COR-L47 (cell line): Measurements from ENCODE around the gene MPDZ.
"Not testable (repeated sequence)": the region's sequence is repeated elsewhere in the genome, so short reads cannot be mapped to it uniquely, and the experiment has no call there.

ENCODE experiments used
- DNase-seq: peaks from one replicate; lab custom pipeline; 2025; lab: John Stamatoyannopoulos, UW

MPDZ gene

DNA sequence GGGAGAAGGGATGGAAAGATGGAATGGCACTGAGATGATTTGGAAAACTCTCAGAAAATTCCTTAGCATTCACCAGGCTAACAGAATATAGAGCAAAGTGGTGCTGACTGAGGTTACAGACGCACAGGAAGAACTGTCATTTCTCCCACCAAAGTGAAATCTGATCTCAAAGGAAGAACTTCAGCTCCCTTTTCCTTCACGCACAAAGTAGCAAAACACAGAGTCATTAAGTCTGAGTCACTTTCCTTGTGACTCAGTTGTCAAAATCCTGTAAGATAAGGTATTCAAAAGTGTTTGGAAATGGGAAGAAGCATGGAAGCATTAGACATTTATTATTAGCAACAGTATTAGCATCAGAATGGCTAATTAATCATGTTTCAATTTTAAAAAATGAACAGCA is 11.7 kb downstream of the MPDZ start:
- DNase-seq: no peak

- no peak for DNase-seq
Measured at GRCh38 chr9:13266167-13266566, 13.3 kb downstream of the MPDZ start.

GRCh38 chr9:13264788-13265187 is 14.7 kb downstream of the MPDZ start:
- no peak for DNase-seq

DNA sequence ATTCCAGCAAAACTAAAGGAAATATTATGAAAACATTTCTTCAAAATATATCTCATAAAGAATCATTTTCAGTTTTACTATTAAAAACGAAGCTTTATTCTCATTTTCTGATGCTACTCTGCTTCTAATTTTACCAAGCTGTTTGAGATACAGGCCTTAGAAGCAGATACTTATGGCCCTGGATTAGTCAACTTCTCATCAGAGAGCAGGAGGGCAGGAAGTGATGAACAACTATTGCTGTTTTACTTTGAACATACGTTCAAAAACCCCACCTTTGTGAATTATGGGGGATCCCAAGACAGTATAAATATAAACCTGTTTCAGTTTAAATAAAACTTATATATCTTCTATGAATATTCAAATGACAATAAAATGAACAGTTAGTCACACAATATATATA is 16.0 kb downstream of the MPDZ start:
- DNase-seq: no peak

DNA sequence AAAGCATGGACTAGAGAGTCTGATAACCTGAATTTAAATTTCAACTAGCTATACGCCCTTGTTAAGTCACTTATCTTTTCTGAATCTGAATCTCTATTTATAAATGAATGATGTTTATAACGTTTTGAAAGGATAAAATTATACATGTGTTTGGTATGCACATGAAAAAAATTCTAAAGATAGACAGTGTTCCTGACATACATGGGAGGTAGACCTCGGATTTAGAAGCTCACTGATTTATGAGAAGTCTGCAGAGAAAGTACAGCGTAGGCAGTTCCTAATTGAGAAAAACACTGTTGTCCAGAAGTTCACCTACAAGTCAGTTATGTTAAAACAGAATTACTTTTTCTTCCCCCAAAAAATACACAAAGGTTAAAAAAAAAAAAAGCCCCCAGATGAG is 26.6 kb downstream of the MPDZ start:
- DNase-seq: no peak

- DNase-seq: peak; percentile 39
Measured at GRCh38 chr9:13244181-13244580, 35.3 kb downstream of the MPDZ start.

- DNase-seq: no peak
Measured at GRCh38 chr9:13241283-13241682, 38.2 kb downstream of the MPDZ start.

GRCh38 chr9:13239660-13240059 is 39.8 kb downstream of the MPDZ start:
- no peak for DNase-seq

DNA sequence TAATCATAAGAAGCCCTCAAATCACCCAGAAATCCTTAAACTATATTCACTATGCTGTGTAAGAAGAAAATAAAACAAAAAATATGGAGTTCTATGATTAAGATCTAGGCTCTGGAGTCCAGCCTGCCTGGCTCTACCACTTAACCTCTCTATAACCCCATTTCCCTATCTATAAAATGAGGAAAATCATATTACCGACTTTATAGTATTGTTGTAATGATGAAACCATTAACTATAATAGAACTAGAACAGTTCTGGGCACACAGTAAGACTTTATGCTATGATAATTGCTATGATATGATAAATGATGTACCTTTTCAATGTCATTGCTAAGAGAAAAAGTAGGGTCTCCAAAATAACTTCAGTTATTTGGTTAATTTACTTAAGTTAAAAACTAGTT is 40.3 kb downstream of the MPDZ start:
- no peak for DNase-seq

- no peak for DNase-seq
Measured at GRCh38 chr9:13234932-13235331, 44.6 kb downstream of the MPDZ start.

- DNase-seq: no peak
Measured at GRCh38 chr9:13228431-13228830, 51.1 kb downstream of the MPDZ start.

GRCh38 chr9:13224366-13224765 is 55.1 kb downstream of the MPDZ start:
- no peak for DNase-seq

DNA sequence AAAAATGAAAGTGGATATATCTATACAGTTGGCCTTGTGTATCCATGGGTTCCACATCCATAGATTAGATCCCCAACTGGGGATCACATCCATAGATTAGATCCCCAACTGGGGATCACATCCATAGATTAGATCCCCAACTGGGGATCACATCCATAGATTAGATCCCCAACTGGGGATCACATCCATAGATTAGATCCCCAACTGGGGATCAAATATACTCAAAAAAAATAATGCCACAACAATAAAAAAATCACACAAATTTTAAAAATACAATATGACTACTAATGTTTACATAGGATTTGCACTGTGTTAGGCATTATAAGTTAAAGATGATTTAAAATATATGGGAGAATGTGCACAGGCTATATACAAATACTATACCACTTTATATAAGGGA is 56.8 kb downstream of the MPDZ start:
- not testable (repeated sequence) for DNase-seq

- no peak for DNase-seq
Measured at GRCh38 chr9:13221741-13222140, 57.8 kb downstream of the MPDZ start.

- DNase-seq: no peak
Measured at GRCh38 chr9:13220837-13221236, 58.7 kb downstream of the MPDZ start.

DNA sequence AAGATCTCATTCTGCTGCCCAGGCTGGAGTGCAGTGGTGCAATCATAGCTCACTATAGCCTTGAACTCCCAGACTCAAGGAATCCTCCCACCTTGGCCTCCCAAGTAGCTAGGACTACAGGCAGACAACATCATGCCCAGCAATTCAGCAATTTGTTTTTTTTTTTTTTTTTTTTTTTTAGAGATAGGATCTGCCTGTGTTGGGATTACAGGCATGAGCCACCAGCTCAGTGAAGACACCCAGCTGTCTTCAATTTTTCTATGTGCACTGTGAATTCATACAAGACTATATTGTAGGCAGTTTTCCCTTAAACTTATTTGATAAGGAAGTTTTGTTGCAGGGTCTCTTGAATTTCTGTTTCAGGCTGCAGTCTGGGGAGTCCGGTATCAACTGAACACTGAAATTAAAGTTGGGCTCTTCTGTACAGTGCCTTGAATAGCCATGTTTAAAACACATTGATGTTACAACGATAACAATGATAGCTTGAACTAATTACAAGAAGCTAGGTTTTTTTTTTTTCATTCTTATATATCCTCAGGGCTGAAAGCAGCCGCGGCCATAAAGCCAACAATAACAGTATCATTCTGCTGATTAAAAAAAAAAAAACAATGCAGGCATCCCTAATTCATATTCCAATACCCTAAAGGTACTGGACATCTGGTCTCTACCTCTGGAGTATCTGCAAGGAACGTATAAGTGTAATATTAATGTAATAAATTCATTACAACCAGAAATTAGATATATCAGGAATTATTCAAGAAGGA is 63.5 kb downstream of the MPDZ start:
- DNase-seq: no peak

DNA sequence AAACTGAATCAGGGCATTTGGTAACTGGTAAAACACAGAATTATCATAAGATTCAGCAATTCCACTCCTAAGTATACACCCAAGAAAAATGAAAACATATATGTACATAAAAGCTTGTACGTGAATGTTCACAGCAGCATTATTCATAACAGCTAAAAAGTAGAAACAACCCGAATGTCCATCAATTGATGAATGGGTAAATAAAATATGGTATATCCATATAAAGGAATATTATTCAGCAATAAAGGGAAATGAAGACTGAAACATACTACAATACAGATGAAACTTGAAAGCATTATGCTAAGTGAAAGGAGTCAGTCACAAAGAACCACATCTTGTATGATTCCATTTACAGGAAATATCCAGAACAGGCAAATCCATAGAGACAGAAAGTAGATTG is 65.5 kb downstream of the MPDZ start:
- DNase-seq: no peak

GRCh38 chr9:13213337-13213736 is 66.2 kb downstream of the MPDZ start:
- DNase-seq: peak; percentile 29

- no peak for DNase-seq
Measured at GRCh38 chr9:13210306-13210705, 69.2 kb downstream of the MPDZ start.

DNA sequence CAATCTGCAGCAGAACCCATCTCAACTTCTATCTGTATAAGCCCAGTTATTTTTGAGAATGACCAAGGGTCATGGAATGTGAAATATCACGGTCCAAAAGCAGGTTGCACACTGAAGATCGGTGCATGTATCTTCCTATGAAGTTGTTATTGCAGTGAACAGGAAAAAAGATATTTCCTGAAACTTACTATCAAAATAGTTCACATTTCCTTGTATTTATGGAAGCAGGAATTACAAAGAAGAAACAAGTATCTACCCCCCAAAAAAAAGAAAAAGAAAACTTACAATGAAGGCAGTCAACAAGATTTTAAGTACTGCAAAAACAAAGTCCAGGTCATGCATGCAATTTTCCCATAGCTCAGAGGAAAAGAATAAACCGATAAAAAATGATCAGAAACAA is 70.0 kb downstream of the MPDZ start:
- no peak for DNase-seq

GRCh38 chr9:13205824-13206223 is 73.7 kb downstream of the MPDZ start:
- no peak for DNase-seq

DNA sequence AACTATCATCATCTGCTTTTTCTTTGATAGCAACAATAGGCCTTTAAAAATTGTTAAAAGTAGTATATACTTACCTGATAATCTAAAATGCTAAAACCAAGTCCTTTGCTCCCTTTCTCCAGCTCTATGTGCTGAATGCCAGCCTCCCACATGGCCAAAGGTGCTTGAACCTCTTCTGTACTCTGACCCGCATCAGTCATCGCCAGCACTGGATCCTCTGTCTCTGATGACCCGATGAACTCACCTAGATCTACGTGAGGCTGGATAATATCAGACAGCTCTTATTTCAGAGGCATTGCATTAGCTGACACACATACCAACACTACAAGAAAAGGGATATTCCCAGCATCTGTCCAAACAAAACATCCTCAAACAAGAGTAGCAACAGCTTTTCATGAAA is 89.5 kb downstream of the MPDZ start:
- DNase-seq: no peak

- no peak for DNase-seq
Measured at GRCh38 chr9:13189362-13189761, 90.1 kb downstream of the MPDZ start.

GRCh38 chr9:13186774-13187173 is 92.7 kb downstream of the MPDZ start:
- no peak for DNase-seq
